ENCODE results near the gene FCAR.
"Not testable (repeated sequence)": the region's sequence is repeated elsewhere in the genome, so short reads cannot be mapped to it uniquely, and the experiment has no call there.

FCAR gene

GRCh38 chr19:54938906-54939305 lies 64.9 kb downstream of the FCAR start:
- DNase-seq = no peak
- intact Hi-C loops (cut with DNase I) = no loop called here

GRCh38 chr19:54939538-54939937 lies 65.5 kb downstream of the FCAR start:
- intact Hi-C loops (cut with DNase I); DNase-seq: not testable (repeated sequence)

All from posterior cingulate gyrus (tissue), 11 donors.